Germinal center (tissue), 1 donor: ENCODE data around the gene LAMA3.

Source experiments
- DNase-seq: peaks from one replicate; pipeline ENCODE4 v3.0.0; 2012; ENCODE audit warnings: mixed read lengths, low spot score

The LAMA3 gene

GRCh38 chr18:23668731-23669130 lies 20.5 kb upstream of the LAMA3 start:
- DNase-seq, result no peak

- no peak for DNase-seq
Observed at GRCh38 chr18:23669202-23669766, 20.0 kb upstream of the LAMA3 start.

GRCh38 chr18:23669804-23670405 lies 19.3 kb upstream of the LAMA3 start:
- DNase-seq, result no peak

GRCh38 chr18:23671564-23671963 lies 17.7 kb upstream of the LAMA3 start:
- DNase-seq, result no peak

GRCh38 chr18:23673725-23674124 lies 15.5 kb upstream of the LAMA3 start:
- DNase-seq, result no peak

GRCh38 chr18:23675236-23675635 lies 14.0 kb upstream of the LAMA3 start:
- no peak for DNase-seq

GRCh38 chr18:23675896-23676295 lies 13.4 kb upstream of the LAMA3 start:
- no peak for DNase-seq

- DNase-seq, result no peak
Observed at GRCh38 chr18:23682045-23682444, 7.2 kb upstream of the LAMA3 start.

GRCh38 chr18:23682472-23682871 lies 6.8 kb upstream of the LAMA3 start:
- DNase-seq, result no peak

- DNase-seq, result no peak
Observed at GRCh38 chr18:23683155-23683554, 6.1 kb upstream of the LAMA3 start.

- DNase-seq, result no peak
Observed at GRCh38 chr18:23683671-23684070, 5.6 kb upstream of the LAMA3 start.

GRCh38 chr18:23684515-23685197 lies 4.6 kb upstream of the LAMA3 start:
- DNase-seq, result no peak

- no peak for DNase-seq
Observed at GRCh38 chr18:23688528-23688927, 725 bp upstream of the LAMA3 start.

- no peak for DNase-seq
Observed at GRCh38 chr18:23689616-23690504, 607 bp downstream of the LAMA3 start.

- no peak for DNase-seq
Observed at GRCh38 chr18:23690505-23691068, 1.3 kb downstream of the LAMA3 start.

GRCh38 chr18:23693846-23694245 lies 4.6 kb downstream of the LAMA3 start:
- no peak for DNase-seq

- no peak for DNase-seq
Observed at GRCh38 chr18:23694637-23695430, 5.6 kb downstream of the LAMA3 start.

- no peak for DNase-seq
Observed at GRCh38 chr18:23701017-23701416, 11.8 kb downstream of the LAMA3 start.

- DNase-seq, result no peak
Observed at GRCh38 chr18:23701544-23702064, 12.4 kb downstream of the LAMA3 start.

- DNase-seq, result no peak
Observed at GRCh38 chr18:23702606-23703005, 13.4 kb downstream of the LAMA3 start.
